ENCODE data around the gene SECTM1.
A peak's percentile ranks its signal among the peaks of the same experiment; 100 is the strongest.

Gene SECTM1

DNA sequence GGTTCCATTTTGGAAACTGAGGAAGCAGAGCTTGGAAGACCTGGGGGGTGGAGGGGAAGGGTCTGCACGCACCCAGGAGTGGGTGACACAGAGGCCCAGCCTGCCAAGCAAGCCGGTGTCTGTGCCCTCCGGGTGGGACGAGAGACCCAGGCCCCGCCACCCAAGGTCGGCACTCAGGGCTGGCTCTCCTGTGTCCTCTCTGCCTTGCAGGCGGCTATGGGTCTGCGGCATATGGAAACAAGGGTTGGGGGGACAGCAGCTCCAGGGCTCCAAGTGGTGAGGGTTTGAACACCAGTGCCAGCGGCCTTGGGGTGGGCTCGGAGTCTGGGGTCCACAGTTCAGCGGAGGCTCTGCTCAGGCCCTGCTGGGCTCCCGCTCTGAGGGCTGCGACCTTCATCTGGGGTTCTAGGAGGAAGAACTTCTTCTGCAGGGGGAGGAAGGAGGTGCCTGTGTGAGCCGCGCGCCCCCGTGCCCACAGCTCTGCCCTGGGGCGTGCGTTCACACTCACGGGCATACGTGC is 11.6 kb downstream of the SECTM1 start:
- TF ChIP-seq SIN3A (IDR thresholded peaks at IDR 0.05; ENCODE audit: borderline replicate concordance, insufficient read depth, low read length), result no peak
- no peak for TF ChIP-seq POLR2AphosphoS5 (IDR thresholded peaks at IDR 0.05; ENCODE audit: low read depth, low read length)
- no peak for TF ChIP-seq FOXP2 (optimal IDR thresholded peaks at IDR 0.05; ENCODE audit: borderline replicate concordance, extremely low read depth, extremely low read length, insufficient read depth)
- TF ChIP-seq, protein P1, sequence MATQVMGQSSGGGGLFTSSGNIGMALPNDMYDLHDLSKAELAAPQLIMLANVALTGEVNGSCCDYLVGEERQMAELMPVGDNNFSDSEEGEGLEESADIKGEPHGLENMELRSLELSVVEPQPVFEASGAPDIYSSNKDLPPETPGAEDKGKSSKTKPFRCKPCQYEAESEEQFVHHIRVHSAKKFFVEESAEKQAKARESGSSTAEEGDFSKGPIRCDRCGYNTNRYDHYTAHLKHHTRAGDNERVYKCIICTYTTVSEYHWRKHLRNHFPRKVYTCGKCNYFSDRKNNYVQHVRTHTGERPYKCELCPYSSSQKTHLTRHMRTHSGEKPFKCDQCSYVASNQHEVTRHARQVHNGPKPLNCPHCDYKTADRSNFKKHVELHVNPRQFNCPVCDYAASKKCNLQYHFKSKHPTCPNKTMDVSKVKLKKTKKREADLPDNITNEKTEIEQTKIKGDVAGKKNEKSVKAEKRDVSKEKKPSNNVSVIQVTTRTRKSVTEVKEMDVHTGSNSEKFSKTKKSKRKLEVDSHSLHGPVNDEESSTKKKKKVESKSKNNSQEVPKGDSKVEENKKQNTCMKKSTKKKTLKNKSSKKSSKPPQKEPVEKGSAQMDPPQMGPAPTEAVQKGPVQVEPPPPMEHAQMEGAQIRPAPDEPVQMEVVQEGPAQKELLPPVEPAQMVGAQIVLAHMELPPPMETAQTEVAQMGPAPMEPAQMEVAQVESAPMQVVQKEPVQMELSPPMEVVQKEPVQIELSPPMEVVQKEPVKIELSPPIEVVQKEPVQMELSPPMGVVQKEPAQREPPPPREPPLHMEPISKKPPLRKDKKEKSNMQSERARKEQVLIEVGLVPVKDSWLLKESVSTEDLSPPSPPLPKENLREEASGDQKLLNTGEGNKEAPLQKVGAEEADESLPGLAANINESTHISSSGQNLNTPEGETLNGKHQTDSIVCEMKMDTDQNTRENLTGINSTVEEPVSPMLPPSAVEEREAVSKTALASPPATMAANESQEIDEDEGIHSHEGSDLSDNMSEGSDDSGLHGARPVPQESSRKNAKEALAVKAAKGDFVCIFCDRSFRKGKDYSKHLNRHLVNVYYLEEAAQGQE (IDR thresholded peaks at IDR 0.05; ENCODE audit: insufficient read depth in 1 of 2, low read depth in 2 of 2, low read length in 2 of 2), result no peak
- no peak for TF ChIP-seq TAF1 (IDR thresholded peaks at IDR 0.05; ENCODE audit: borderline replicate concordance, insufficient read depth, low read length)

DNA sequence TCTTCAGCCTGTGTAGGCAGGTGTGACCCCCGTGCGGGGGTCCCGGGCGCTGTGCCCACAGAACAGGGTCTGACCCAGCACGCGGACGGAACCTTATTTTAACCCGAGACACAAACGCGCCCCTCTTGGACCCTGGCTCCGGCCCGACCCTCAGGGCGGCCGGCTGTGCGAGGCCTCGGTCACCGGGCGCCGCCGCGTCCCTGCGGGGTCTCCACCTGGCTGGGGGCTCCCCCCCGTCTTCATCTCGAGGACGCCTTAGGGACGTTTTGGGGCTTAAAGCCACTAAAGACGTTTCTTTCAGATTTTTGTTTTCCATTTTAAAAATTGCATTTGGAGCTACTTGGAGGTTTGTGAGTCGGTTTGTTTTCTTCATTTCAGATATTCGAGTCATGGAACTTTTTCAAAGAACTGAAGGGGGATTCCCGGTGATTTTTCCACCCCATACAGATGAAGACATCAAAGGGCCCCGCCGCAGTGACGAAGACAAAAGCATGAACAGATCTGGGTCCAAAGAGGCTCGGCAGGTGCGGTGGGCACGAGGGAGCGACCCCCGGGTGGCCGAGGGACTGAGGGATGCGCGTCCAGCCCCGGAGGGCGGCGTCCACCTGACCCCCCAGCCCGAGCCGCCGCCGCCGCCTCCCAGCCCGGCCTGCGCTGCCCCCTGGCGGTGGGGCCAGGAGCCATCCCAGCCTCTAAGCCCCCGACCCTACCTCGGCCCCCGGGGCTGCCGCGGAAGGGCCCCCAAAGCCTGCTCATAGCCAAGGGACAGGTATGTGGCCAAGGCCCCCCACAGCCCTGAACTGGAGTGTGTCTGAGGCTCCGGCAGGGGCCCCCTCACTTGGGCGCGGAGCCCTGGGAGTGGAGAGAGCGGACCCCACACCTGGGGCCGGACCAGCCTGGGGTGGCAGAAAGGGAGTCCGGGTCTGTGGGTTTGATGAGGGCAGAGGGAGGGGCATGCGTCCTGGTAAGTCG is 12.3 kb downstream of the SECTM1 start:
- TF ChIP-seq, protein P1 (IDR thresholded peaks at IDR 0.05; ENCODE audit: insufficient read depth in 1 of 2, low read depth in 2 of 2, low read length in 2 of 2), result no peak
- TF ChIP-seq FOXP2 (optimal IDR thresholded peaks at IDR 0.05; ENCODE audit: borderline replicate concordance, extremely low read depth, extremely low read length, insufficient read depth), result peak; percentile 52

DNA sequence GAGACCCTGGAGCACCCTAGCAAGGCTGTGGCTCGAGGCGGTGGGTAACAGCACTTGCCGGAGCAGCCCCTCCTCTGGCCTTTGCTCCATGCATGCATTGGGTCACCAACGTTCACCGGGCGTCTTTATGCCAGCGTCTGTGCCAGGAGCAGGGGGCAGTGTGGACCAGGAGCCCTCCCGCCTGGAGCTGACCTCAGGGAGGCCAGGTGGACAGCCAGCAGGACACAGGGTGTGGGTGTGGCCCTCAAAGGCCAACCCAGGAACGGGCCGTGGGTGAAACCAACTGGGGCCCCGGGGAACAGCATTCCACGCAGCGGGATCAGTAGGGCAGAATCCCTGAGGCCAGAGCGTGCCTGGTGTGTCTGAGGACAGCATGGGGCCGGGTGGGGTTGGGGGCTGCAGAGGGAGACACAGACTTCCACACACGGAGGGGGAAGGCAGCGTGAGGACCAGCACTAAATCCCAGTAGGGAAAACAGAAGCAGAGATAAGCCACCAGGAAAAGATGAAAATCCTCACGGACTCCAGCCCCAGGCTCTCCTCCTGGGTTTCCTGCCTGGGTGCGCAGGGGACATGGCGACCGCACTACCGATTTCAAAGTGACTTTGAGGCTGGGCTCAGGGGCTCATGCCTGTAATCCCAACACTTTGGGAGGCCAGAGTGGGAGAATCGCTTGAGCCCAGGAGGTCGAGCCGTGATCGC is 13.3 kb downstream of the SECTM1 start:
- TF ChIP-seq, protein P1 (IDR thresholded peaks at IDR 0.05; ENCODE audit: insufficient read depth in 1 of 2, low read depth in 2 of 2, low read length in 2 of 2), result no peak
- no peak for TF ChIP-seq FOXP2 (optimal IDR thresholded peaks at IDR 0.05; ENCODE audit: borderline replicate concordance, extremely low read depth, extremely low read length, insufficient read depth)
- TF ChIP-seq SIN3A (IDR thresholded peaks at IDR 0.05; ENCODE audit: borderline replicate concordance, insufficient read depth, low read length), result no peak
- TF ChIP-seq TAF1 (IDR thresholded peaks at IDR 0.05; ENCODE audit: borderline replicate concordance, insufficient read depth, low read length), result no peak
- no peak for TF ChIP-seq POLR2AphosphoS5 (IDR thresholded peaks at IDR 0.05; ENCODE audit: low read depth, low read length)

DNA sequence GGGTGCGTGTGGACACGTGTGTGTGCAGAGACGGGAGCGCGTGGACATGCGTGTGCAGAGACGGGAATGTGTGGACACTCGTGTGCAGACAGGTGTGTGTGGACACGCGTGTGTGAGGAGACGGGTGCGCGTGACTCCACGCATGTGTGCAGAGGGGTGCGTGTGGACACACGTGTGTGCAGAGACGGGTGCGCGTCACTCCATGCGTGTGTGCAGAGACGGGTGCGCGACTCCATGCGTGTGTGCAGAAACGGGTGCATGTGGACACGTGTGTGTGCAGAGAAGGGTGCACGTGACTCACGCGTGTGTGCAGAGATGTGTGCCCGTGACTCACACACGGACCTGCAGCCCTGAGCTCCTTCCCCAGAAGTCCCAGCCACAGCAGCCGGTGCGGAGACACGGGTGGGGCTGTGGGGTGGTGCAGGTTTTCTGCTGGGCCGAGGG is 13.9 kb downstream of the SECTM1 start:
- TF ChIP-seq, protein P1 (IDR thresholded peaks at IDR 0.05; ENCODE audit: insufficient read depth in 1 of 2, low read depth in 2 of 2, low read length in 2 of 2), result no peak
- TF ChIP-seq POLR2AphosphoS5 (IDR thresholded peaks at IDR 0.05; ENCODE audit: low read depth, low read length) (no peak), TAF1 (IDR thresholded peaks at IDR 0.05; ENCODE audit: borderline replicate concordance, insufficient read depth, low read length) (no peak), SIN3A (IDR thresholded peaks at IDR 0.05; ENCODE audit: borderline replicate concordance, insufficient read depth, low read length) (no peak), FOXP2 (optimal IDR thresholded peaks at IDR 0.05; ENCODE audit: borderline replicate concordance, extremely low read depth, extremely low read length, insufficient read depth) (no peak)

Measured in PFSK-1 (cell line).